Measurements from ENCODE around the gene LRRFIP2.

Gene LRRFIP2

DNA sequence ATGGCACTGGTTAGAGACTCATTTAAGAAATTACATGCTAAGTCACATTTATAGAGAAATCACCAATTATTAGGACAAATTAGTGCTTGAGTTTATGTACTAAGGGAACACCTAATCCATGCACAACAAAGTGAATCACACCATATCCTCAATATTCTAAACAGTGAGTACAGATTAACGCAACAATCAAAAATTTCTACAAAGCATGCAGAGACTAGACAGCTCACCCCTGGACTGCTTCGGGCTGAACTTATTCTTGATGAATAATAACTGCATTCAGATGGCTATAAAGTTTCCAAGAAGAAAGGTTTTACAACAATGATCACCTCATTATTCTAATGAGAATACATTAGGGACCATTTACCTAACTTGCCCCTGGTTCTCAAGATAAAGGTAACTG, 66.5 kb downstream of the LRRFIP2 start:
- TF ChIP-seq, protein P1, sequence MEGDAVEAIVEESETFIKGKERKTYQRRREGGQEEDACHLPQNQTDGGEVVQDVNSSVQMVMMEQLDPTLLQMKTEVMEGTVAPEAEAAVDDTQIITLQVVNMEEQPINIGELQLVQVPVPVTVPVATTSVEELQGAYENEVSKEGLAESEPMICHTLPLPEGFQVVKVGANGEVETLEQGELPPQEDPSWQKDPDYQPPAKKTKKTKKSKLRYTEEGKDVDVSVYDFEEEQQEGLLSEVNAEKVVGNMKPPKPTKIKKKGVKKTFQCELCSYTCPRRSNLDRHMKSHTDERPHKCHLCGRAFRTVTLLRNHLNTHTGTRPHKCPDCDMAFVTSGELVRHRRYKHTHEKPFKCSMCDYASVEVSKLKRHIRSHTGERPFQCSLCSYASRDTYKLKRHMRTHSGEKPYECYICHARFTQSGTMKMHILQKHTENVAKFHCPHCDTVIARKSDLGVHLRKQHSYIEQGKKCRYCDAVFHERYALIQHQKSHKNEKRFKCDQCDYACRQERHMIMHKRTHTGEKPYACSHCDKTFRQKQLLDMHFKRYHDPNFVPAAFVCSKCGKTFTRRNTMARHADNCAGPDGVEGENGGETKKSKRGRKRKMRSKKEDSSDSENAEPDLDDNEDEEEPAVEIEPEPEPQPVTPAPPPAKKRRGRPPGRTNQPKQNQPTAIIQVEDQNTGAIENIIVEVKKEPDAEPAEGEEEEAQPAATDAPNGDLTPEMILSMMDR (IDR thresholded peaks at IDR 0.05; ENCODE audit: low read depth, low read length, missing control alignments), result no peak
- DNase-seq (ENCODE audit: low read depth), result no peak
- H3K4me3 ChIP-seq (ENCODE audit: low read depth, low read length), result no peak overlapping the region

GRCh38 chr3:37103103-37103808, 71.1 kb downstream of the LRRFIP2 start:
- TF ChIP-seq, protein P1 (IDR thresholded peaks at IDR 0.05; ENCODE audit: low read depth, low read length, missing control alignments), result no peak
- no peak overlapping the region for H3K4me3 ChIP-seq (ENCODE audit: low read depth, low read length)
- DNase-seq (ENCODE audit: low read depth), result no peak

- no peak overlapping the region for H3K4me3 ChIP-seq (ENCODE audit: low read depth, low read length)
These were observed 74.0 kb downstream of the LRRFIP2 start for GRCh38 chr3:37100411-37100810.

GRCh38 chr3:37099469-37099868, 74.9 kb downstream of the LRRFIP2 start:
- TF ChIP-seq, protein P1 (IDR thresholded peaks at IDR 0.05; ENCODE audit: low read depth, low read length, missing control alignments), result no peak
- DNase-seq (ENCODE audit: low read depth), result no peak
- H3K4me3 ChIP-seq (ENCODE audit: low read depth, low read length), result no peak overlapping the region

More at GRCh38 chr3:37100411-37100810, 74.0 kb downstream of the LRRFIP2 start:
- TF ChIP-seq, protein P1 (IDR thresholded peaks at IDR 0.05; ENCODE audit: low read depth, low read length, missing control alignments), result no peak
- DNase-seq (ENCODE audit: low read depth), result no peak

- no peak overlapping the region for H3K4me3 ChIP-seq (ENCODE audit: low read depth, low read length)
- DNase-seq (ENCODE audit: low read depth), result no peak
- TF ChIP-seq, protein P1 (IDR thresholded peaks at IDR 0.05; ENCODE audit: low read depth, low read length, missing control alignments), result no peak
These were observed 75.5 kb downstream of the LRRFIP2 start for GRCh38 chr3:37098884-37099283.

DNA sequence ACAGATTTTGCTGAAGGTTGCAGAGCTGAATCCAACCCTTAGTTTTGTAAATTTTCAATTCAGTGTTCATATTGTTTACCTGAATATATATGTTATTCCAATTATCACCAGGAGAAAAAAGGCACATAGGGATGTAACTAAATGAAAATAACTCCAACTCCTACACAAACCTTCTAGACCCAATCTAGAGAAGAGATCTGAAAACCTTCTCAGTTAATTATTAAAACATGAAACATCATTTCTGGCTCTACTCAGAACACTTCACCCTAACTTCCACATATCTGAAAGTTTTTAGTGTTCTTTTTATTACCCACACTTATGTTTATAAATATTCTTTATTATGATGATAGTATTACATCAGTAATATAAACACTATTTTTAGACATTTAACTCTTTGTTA, 76.6 kb downstream of the LRRFIP2 start:
- no peak for DNase-seq (ENCODE audit: low read depth)
- no peak overlapping the region for H3K4me3 ChIP-seq (ENCODE audit: low read depth, low read length)
- TF ChIP-seq, protein P1 (IDR thresholded peaks at IDR 0.05; ENCODE audit: low read depth, low read length, missing control alignments), result no peak

GRCh38 chr3:37096975-37097374, 77.4 kb downstream of the LRRFIP2 start:
- TF ChIP-seq, protein P1 (IDR thresholded peaks at IDR 0.05; ENCODE audit: low read depth, low read length, missing control alignments), result no peak
- H3K4me3 ChIP-seq (ENCODE audit: low read depth, low read length), result no peak overlapping the region
- no peak for DNase-seq (ENCODE audit: low read depth)
